WERI-Rb-1 (cell line): ENCODE measurements around the gene PSMD4.

Experiments used
- DNase-seq: peaks from one replicate; pipeline ENCODE4 v3.0.0-alpha.2; 2020
- H3K27ac ChIP-seq: fragments of 250-450 bp; sonication (Bioruptor Pico); 2 replicates; pipeline ENCODE4 v1.5.1; 2020; ENCODE audit warnings: mild to moderate bottlenecking, moderate library complexity
- H3K27me3 ChIP-seq: fragments of 250-450 bp; sonication (Bioruptor Pico); 2 replicates; pipeline ENCODE4 v1.5.1; 2021; ENCODE audit warnings: mild to moderate bottlenecking, low read depth, moderate library complexity; ENCODE audit not compliant: insufficient read depth, severe bottlenecking
- H3K36me3 ChIP-seq: fragments of 250-450 bp; sonication (Bioruptor Pico); 2 replicates; pipeline ENCODE4 v1.5.1; 2020; ENCODE audit warnings: mild to moderate bottlenecking, moderate library complexity
- H3K4me3 ChIP-seq: 2 replicates; pipeline ENCODE4 v1.5.1; 2011; ENCODE audit warnings: low read depth, mild to moderate bottlenecking, control low read depth, low read length
- H3K9me3 ChIP-seq: fragments of 250-450 bp; sonication (Bioruptor Pico); 2 replicates; pipeline ENCODE4 v1.5.1; 2021; ENCODE audit warnings: mild to moderate bottlenecking, moderate library complexity; ENCODE audit not compliant: severe bottlenecking
- TF ChIP-seq, protein P1 (sequence below): IDR thresholded peaks from 2 replicates; pipeline ENCODE4 v1.5.1; 2011; ENCODE audit warnings: low read depth, mild to moderate bottlenecking, control low read depth, inconsistent platforms, low read length

The PSMD4 gene

DNA sequence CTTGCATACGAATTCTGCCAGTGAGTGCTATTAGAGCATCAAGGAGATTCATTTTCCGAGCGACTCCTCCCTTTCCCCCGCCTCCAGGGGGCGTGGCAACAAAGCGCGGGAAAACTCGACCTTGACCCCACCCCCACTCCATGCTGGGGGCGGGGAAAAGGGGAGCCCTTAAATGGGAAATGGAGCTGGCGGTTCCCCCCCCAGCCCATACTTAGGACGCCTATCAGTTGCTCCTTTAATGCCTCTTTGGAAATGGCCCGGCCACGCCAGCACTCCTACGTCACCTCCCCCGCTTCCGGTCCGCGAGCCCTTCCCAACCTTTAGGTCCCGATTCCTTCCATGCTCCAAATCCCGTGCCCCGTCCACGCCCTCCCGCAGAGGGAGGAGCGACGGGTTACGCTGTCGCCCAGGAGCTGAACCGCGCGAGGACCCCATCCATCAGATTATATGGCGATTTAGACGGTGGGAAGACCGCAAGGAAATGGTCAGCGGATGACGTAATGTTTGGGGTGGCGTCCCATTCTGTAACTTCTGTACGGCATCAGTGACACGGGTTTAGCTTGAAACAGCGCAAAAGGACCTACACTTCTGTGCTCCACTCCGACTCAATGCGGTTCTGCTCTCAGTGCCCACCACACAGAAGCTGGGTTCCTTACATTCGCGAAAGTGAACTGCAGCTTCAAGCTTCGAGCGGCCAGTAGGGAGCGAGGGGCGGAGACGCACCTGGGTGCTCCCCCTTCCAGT lies 26.9 kb downstream of the PSMD4 start:
- TF ChIP-seq, protein P1, sequence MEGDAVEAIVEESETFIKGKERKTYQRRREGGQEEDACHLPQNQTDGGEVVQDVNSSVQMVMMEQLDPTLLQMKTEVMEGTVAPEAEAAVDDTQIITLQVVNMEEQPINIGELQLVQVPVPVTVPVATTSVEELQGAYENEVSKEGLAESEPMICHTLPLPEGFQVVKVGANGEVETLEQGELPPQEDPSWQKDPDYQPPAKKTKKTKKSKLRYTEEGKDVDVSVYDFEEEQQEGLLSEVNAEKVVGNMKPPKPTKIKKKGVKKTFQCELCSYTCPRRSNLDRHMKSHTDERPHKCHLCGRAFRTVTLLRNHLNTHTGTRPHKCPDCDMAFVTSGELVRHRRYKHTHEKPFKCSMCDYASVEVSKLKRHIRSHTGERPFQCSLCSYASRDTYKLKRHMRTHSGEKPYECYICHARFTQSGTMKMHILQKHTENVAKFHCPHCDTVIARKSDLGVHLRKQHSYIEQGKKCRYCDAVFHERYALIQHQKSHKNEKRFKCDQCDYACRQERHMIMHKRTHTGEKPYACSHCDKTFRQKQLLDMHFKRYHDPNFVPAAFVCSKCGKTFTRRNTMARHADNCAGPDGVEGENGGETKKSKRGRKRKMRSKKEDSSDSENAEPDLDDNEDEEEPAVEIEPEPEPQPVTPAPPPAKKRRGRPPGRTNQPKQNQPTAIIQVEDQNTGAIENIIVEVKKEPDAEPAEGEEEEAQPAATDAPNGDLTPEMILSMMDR: peak; percentile 39
- no peaks in the 10 kb centered on the region for H3K27me3 ChIP-seq
- H3K4me3 ChIP-seq: peak overlapping the region; percentile 67

GRCh38 chr1:151281969-151282882 lies 27.7 kb downstream of the PSMD4 start, which contains the start of gene ZNF687:
TSS of gene ZNF687 (plus strand) at chr1:151282299. CDS start at chr1:151286292, 3,993 bp downstream.
- TF ChIP-seq, protein P1: no peak
- DNase-seq: peak; percentile 100
- Histone ChIP-seq H3K4me3 (peak within 1 kb of the TSS; percentile 67), H3K9me3 (no peaks in the 10 kb centered on the region), H3K36me3 (peaks cover 49% of the 10 kb centered on the region), H3K27ac (peak within 1 kb of the TSS; percentile 100), H3K27me3 (no peaks in the 10 kb centered on the region)

More for the DNA sequence above, 26.9 kb downstream of the PSMD4 start:
- H3K36me3 ChIP-seq: peaks cover 40% of the 10 kb centered on the region
- H3K27ac ChIP-seq: peak overlapping the region; percentile 100
- H3K9me3 ChIP-seq: no peaks in the 10 kb centered on the region
- DNase-seq: peak; percentile 100

GRCh38 chr1:151282883-151283725 lies 28.6 kb downstream of the PSMD4 start:
- H3K36me3 ChIP-seq: peaks cover 57% of the 10 kb centered on the region
- peak overlapping the region; percentile 100 for H3K27ac ChIP-seq
- peak overlapping the region; percentile 67 for H3K4me3 ChIP-seq
- TF ChIP-seq, protein P1: 0 out of 2 replicates have a peak, but pooled peaks have one; percentile 11
- H3K9me3 ChIP-seq: no peaks in the 10 kb centered on the region
- peak; percentile 98 for DNase-seq
- H3K27me3 ChIP-seq: no peaks in the 10 kb centered on the region

DNA sequence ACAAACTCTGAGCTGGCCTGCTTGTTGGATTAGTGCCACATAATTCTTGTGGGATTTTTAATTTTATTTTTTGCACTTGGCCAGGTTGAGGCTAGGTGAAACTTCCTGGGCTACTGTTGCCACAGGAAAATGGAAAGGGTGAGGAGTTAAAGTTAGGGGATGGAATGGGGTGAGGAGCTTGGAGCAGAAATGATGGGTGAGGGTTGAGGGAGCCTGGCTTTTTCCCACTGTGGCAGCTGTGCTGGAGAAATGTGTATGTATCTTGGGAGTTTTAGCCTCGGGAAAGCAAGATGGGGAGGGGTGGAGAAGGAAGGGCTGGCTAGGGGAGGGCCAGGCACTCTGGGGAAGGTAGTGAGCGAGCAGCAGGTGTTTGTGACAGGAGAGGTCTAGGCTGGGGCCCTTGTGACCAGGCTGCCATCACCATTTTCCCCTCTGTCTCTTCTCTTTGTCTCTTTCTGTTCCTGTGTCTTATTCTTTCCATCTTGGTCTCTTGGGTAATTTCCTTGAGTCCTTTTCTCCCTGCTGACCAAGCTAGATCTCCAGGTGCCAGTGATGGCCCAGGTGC lies 29.6 kb downstream of the PSMD4 start:
- H3K27me3 ChIP-seq: no peaks in the 10 kb centered on the region
- peak overlapping the region; percentile 100 for H3K27ac ChIP-seq
- DNase-seq: peak; percentile 63
- TF ChIP-seq, protein P1: no peak
- H3K9me3 ChIP-seq: no peaks in the 10 kb centered on the region
- peaks cover 67% of the 10 kb centered on the region for H3K36me3 ChIP-seq
- peak overlapping the region; percentile 67 for H3K4me3 ChIP-seq
